NK-92 treated with Interleukin-12 subunit alpha and Interleukin-12 subunit beta, amount 100 ng/mL, for 24 hours (cell line): ENCODE measurements around the gene PIK3CB.
"Not testable (repeated sequence)": the region's sequence is repeated elsewhere in the genome, so short reads cannot be mapped to it uniquely, and the experiment has no call there.

Experiments
- DNase-seq: peaks from one replicate; lab custom pipeline; 2025; lab: John Stamatoyannopoulos, UW

The PIK3CB gene

GRCh38 chr3:138680974-138681373 lies 153.8 kb downstream of the PIK3CB start:
- not testable (repeated sequence) for DNase-seq

GRCh38 chr3:138678874-138679392 lies 155.8 kb downstream of the PIK3CB start:
- no peak for DNase-seq

- DNase-seq, result no peak
Measured at GRCh38 chr3:138678086-138678485, 156.6 kb downstream of the PIK3CB start.

- DNase-seq, result no peak
Measured at GRCh38 chr3:138675393-138675792, 159.3 kb downstream of the PIK3CB start.

GRCh38 chr3:138673641-138674530 lies 160.8 kb downstream of the PIK3CB start:
- no peak for DNase-seq

- no peak for DNase-seq
Measured at GRCh38 chr3:138670407-138670806, 164.3 kb downstream of the PIK3CB start.

GRCh38 chr3:138668107-138668506 lies 166.6 kb downstream of the PIK3CB start:
- no peak for DNase-seq

- DNase-seq, result no peak
Measured at GRCh38 chr3:138657508-138657907, 177.2 kb downstream of the PIK3CB start.

GRCh38 chr3:138653567-138653966 lies 181.2 kb downstream of the PIK3CB start:
- DNase-seq, result no peak

- no peak for DNase-seq
Measured at GRCh38 chr3:138649134-138649533, 185.6 kb downstream of the PIK3CB start.

GRCh38 chr3:138646513-138646912 lies 188.2 kb downstream of the PIK3CB start:
- DNase-seq, result no peak

GRCh38 chr3:138646008-138646407 lies 188.7 kb downstream of the PIK3CB start:
- DNase-seq, result no peak

- no peak for DNase-seq
Measured at GRCh38 chr3:138642927-138643253, 191.8 kb downstream of the PIK3CB start.

GRCh38 chr3:138642226-138642926 lies 192.4 kb downstream of the PIK3CB start:
- no peak for DNase-seq

GRCh38 chr3:138640537-138640936 lies 194.2 kb downstream of the PIK3CB start:
- no peak for DNase-seq

GRCh38 chr3:138638641-138639040 lies 196.1 kb downstream of the PIK3CB start:
- DNase-seq, result no peak

GRCh38 chr3:138629526-138629925 lies 205.2 kb downstream of the PIK3CB start:
- no peak for DNase-seq

- no peak for DNase-seq
Measured at GRCh38 chr3:138625707-138626365, 208.9 kb downstream of the PIK3CB start.

GRCh38 chr3:138624518-138624917 lies 210.2 kb downstream of the PIK3CB start:
- no peak for DNase-seq

GRCh38 chr3:138620431-138620830 lies 214.3 kb downstream of the PIK3CB start:
- no peak for DNase-seq

GRCh38 chr3:138615462-138615861 lies 219.3 kb downstream of the PIK3CB start:
- no peak for DNase-seq

GRCh38 chr3:138609898-138610266 lies 224.8 kb downstream of the PIK3CB start:
- no peak for DNase-seq
